K562 (cell line): ENCODE results near the gene SNX27.

Source experiments
- DPF2 ChIP-seq: fragments of 450-650 bp; IDR thresholded peaks from 2 replicates; pipeline ENCODE4 v1.6.1; 2016
- EZH2 ChIP-seq: IDR thresholded peaks from 2 replicates; pipeline ENCODE4 v1.6.1; 2012; ENCODE audit warnings: low read depth, mild to moderate bottlenecking, inconsistent platforms, low read length, borderline replicate concordance
- FOXJ3 ChIP-seq: sonication (generic); formaldehyde crosslinking; IDR thresholded peaks from 2 replicates; pipeline ENCODE4 v1.4.0; 2020; ENCODE audit warnings: mild to moderate bottlenecking, missing genetic modification reagents
- GABPB1 ChIP-seq: sonication (generic); formaldehyde crosslinking; IDR thresholded peaks from 2 replicates; pipeline ENCODE4 v1.8.0; 2022; ENCODE audit warnings: mild to moderate bottlenecking, missing genetic modification reagents
- HDAC3 ChIP-seq: fragments of 450-650 bp; IDR thresholded peaks from 2 replicates; pipeline ENCODE4 v1.6.1; 2018; ENCODE audit warnings: borderline replicate concordance, mild to moderate bottlenecking, moderate library complexity; ENCODE audit not compliant: partially characterized antibody
- MYC ChIP-seq, 2 experiments: fragments of 250-450 bp in 1 of 2; sonication (Bioruptor Pico) in 1 of 2; IDR thresholded peaks; 2 replicates each; pipeline versions ENCODE4 v1.5.1 to v1.6.1; 2012 to 2021; ENCODE audit warnings: low read depth in 2 of 2, borderline replicate concordance in 1 of 2, improper control_type of control experiment in 1 of 2, low read length in 1 of 2, mild to moderate bottlenecking in 1 of 2, moderate library complexity in 1 of 2
- TF ChIP-seq, protein P1 (sequence below): sonication (generic); formaldehyde crosslinking; IDR thresholded peaks from 2 replicates; pipeline ENCODE4 v1.8.1; 2023; ENCODE audit warnings: mild to moderate bottlenecking, missing genetic modification reagents

DNA sequence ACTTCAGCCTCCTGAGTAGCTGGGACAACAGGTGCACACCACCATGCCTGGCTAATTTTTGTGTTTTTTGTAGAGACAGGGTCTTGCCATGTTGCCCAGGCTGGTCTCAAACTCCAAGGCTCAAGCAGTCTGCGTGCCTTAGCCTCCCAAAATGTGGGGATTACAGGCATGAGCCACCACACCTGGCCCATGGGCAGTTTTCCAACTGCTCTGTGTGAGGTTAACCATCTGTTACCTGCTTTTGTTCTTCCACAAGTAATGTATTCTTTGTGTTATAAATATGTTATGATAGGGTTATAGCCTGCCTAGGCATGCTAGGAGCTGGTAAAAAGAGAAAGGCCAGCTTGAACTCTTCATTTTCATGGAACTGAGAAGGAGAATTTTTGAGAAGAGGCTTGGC lies 41.0 kb upstream of the SNX27 start:
- TF ChIP-seq, protein P1, sequence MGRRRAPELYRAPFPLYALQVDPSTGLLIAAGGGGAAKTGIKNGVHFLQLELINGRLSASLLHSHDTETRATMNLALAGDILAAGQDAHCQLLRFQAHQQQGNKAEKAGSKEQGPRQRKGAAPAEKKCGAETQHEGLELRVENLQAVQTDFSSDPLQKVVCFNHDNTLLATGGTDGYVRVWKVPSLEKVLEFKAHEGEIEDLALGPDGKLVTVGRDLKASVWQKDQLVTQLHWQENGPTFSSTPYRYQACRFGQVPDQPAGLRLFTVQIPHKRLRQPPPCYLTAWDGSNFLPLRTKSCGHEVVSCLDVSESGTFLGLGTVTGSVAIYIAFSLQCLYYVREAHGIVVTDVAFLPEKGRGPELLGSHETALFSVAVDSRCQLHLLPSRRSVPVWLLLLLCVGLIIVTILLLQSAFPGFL (CRISPR knock-in tag) = no peak
- TF ChIP-seq DPF2 (no peak), MYC (IDR thresholded peaks at IDR 0.05; ENCODE audit: low read depth, low read length) (no peak), MYC (CRISPR knock-in tag; IDR thresholded peaks at IDR 0.05; ENCODE audit: borderline replicate concordance, low read depth) (no peak), GABPB1 (CRISPR knock-in tag) (no peak), FOXJ3 (CRISPR knock-in tag) (no peak), EZH2 (no peak), HDAC3 (no peak)
